Stimulated activated CD4-positive, alpha-beta T cell treated with anti-CD3 and anti-CD28 coated beads, Interleukin-15, amount 100 ng/mL, for 1 hour (primary cell): ENCODE results near the gene TMEM158.

Experiments
- DNase-seq, 2 donors: peaks; one replicate each; pipeline ENCODE4 v3.0.0-alpha.2; 2020; ENCODE audit warnings: low read depth in 1 of 2, low spot score in 1 of 2

The TMEM158 gene

GRCh38 chr3:45204136-45204535 is 22.0 kb downstream of the TMEM158 start:
- no peak for DNase-seq

GRCh38 chr3:45199837-45200648 is 26.0 kb downstream of the TMEM158 start:
- no peak for DNase-seq

GRCh38 chr3:45198264-45199260 is 27.5 kb downstream of the TMEM158 start:
- DNase-seq, result no peak

- DNase-seq, result no peak
These were observed 31.3 kb downstream of the TMEM158 start for GRCh38 chr3:45194791-45195190.

GRCh38 chr3:45191924-45192417 is 34.1 kb downstream of the TMEM158 start:
- no peak for DNase-seq

- DNase-seq, result no peak
These were observed 34.7 kb downstream of the TMEM158 start for GRCh38 chr3:45191424-45191823.

- DNase-seq, result no peak
These were observed 37.1 kb downstream of the TMEM158 start for GRCh38 chr3:45188719-45189659.

- no peak for DNase-seq
These were observed 38.4 kb downstream of the TMEM158 start for GRCh38 chr3:45187694-45188141.

GRCh38 chr3:45186871-45187270 is 39.2 kb downstream of the TMEM158 start:
- no peak for DNase-seq

GRCh38 chr3:45185461-45185860 is 40.6 kb downstream of the TMEM158 start:
- no peak for DNase-seq

GRCh38 chr3:45185052-45185451 is 41.0 kb downstream of the TMEM158 start:
- no peak for DNase-seq

- no peak for DNase-seq
These were observed 42.2 kb downstream of the TMEM158 start for GRCh38 chr3:45183872-45184262.

- no peak for DNase-seq
These were observed 42.9 kb downstream of the TMEM158 start for GRCh38 chr3:45182915-45183871.

GRCh38 chr3:45181496-45181895 is 44.6 kb downstream of the TMEM158 start:
- DNase-seq, result no peak

GRCh38 chr3:45180899-45181298 is 45.2 kb downstream of the TMEM158 start:
- DNase-seq, result no peak

- no peak for DNase-seq
These were observed 46.0 kb downstream of the TMEM158 start for GRCh38 chr3:45180051-45180450.

GRCh38 chr3:45179163-45179562 is 46.9 kb downstream of the TMEM158 start:
- no peak for DNase-seq

- no peak for DNase-seq
These were observed 47.7 kb downstream of the TMEM158 start for GRCh38 chr3:45178183-45179023.

GRCh38 chr3:45176912-45177311 is 49.2 kb downstream of the TMEM158 start:
- DNase-seq, result no peak
